ENCODE data around the gene SYT7.
A peak's percentile ranks its signal among the peaks of the same experiment; 100 is the strongest.
"Not testable (repeated sequence)": the region's sequence is repeated elsewhere in the genome, so short reads cannot be mapped to it uniquely, and the experiment has no call there.

SYT7 gene
- 0.13 to 0.31 reads per million in 2 donors for total RNA-seq

- peak; percentile 84 to 94 (median 91) for DNase-seq
Measured at GRCh38 chr11:61581030-61581928, at the start of gene SYT7. TSS of gene SYT7 (minus strand) at chr11:61581076. CDS start at chr11:61580820, 256 bp downstream.

GRCh38 chr11:61630089-61630488 lies 49.2 kb upstream of the SYT7 start:
- no peak for DNase-seq

- no peak for DNase-seq
Measured at GRCh38 chr11:61629082-61629833, 48.4 kb upstream of the SYT7 start.

GRCh38 chr11:61628662-61628970 lies 47.7 kb upstream of the SYT7 start:
- DNase-seq, result no peak

GRCh38 chr11:61627850-61628661 lies 47.2 kb upstream of the SYT7 start:
- peak in 2 of 5 experiments; percentile 9 to 13 for DNase-seq

- no peak for DNase-seq
Measured at GRCh38 chr11:61626580-61627380, 45.9 kb upstream of the SYT7 start.

- no peak for DNase-seq
Measured at GRCh38 chr11:61625525-61625924, 44.6 kb upstream of the SYT7 start.

- no peak for DNase-seq
Measured at GRCh38 chr11:61621917-61622585, 41.2 kb upstream of the SYT7 start.

GRCh38 chr11:61619471-61620226 lies 38.8 kb upstream of the SYT7 start:
- DNase-seq, result no peak

GRCh38 chr11:61618978-61619377 lies 38.1 kb upstream of the SYT7 start:
- DNase-seq, result no peak

- no peak for DNase-seq
Measured at GRCh38 chr11:61617515-61617914, 36.6 kb upstream of the SYT7 start.

- no peak for DNase-seq
Measured at GRCh38 chr11:61616434-61616833, 35.6 kb upstream of the SYT7 start.

GRCh38 chr11:61614782-61615181 lies 33.9 kb upstream of the SYT7 start:
- DNase-seq, result not testable (repeated sequence)

- DNase-seq, result no peak
Measured at GRCh38 chr11:61613870-61614269, 33.0 kb upstream of the SYT7 start.

- DNase-seq, result no peak
Measured at GRCh38 chr11:61613051-61613450, 32.2 kb upstream of the SYT7 start.

GRCh38 chr11:61611309-61611708 lies 30.4 kb upstream of the SYT7 start:
- DNase-seq, result no peak

- DNase-seq, result no peak
Measured at GRCh38 chr11:61610905-61611304, 30.0 kb upstream of the SYT7 start.

- DNase-seq, result no peak
Measured at GRCh38 chr11:61609980-61610366, 29.1 kb upstream of the SYT7 start.

- no peak for DNase-seq
Measured at GRCh38 chr11:61609000-61609979, 28.4 kb upstream of the SYT7 start.

Data from T-helper 2 cell (primary cell).